ENCODE results near the gene AFAP1.

The AFAP1 gene

DNA sequence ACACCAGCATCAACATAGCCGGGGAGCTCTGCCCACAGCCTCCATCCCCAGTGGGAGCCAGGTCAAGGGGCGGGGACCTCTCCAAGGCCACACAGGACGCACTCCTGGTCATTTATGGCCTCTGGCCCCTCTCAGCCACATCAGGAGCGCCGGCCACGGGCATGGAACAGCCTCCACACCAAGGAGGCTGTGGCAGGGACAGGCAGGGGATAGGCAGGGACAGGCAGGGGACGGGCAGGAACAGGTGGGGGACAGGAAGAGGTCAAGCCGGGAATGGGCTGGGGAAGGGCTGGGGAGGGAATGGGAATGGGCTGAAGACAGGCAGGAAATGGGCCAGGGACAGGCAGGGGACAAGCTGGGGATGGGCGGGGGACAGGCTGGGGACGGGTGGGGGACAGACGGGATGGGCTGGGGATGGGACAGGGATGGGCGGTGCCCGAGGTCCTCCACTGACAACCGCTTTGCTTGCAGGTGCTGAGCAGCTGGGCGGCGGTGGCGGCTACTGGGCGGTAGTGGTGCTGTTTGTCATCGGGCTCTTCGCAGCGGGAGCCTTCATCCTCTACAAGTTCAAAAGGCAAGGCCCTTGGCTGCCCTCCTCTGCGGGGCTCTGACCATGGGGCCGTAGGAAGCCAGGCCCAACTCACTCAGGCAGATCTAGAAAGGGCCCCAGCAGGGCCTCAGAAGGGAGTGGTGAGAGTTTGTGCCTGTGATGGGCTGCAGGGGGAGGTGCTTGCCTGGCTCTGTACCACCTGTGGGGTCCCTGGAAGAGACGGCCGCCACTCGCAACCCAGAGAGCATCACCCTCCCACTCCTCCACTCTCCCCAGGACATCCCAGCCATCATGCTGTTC, 205.6 kb downstream of the AFAP1 start:
- no peak for DNase-seq

GRCh38 chr4:7733201-7733600, 206.5 kb downstream of the AFAP1 start:
- no peak for DNase-seq

GRCh38 chr4:7732263-7732662, 207.4 kb downstream of the AFAP1 start:
- DNase-seq = no peak

- no peak for DNase-seq
These were observed 208.2 kb downstream of the AFAP1 start for GRCh38 chr4:7731437-7731836.

GRCh38 chr4:7727749-7728148, 211.9 kb downstream of the AFAP1 start:
- no peak for DNase-seq

- DNase-seq = no peak
These were observed 212.8 kb downstream of the AFAP1 start for GRCh38 chr4:7726665-7727413.

GRCh38 chr4:7725951-7726350, 213.7 kb downstream of the AFAP1 start:
- peak; percentile 7 for DNase-seq

DNA sequence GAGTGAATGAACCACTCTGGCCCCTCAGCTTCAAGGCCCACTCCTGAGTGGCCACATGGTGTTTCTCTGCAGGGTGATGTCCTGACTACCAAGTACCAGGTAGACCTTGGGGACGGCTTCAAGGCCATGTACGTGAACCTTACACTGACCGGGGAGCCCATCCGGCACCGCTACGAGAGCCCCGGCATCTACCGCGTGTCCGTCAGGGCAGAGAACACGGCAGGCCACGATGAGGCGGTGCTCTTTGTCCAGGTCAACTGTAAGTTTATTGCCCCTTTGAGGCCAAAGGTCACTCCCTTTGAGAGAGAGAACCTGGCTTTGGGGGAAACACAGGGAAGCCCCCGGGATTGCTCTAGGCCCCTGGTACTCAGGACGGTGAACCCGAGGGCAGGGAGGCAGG, 216.0 kb downstream of the AFAP1 start:
- no peak for DNase-seq

GRCh38 chr4:7722766-7723387, 216.8 kb downstream of the AFAP1 start:
- no peak for DNase-seq

- no peak for DNase-seq
These were observed 217.6 kb downstream of the AFAP1 start for GRCh38 chr4:7721984-7722551.

DNA sequence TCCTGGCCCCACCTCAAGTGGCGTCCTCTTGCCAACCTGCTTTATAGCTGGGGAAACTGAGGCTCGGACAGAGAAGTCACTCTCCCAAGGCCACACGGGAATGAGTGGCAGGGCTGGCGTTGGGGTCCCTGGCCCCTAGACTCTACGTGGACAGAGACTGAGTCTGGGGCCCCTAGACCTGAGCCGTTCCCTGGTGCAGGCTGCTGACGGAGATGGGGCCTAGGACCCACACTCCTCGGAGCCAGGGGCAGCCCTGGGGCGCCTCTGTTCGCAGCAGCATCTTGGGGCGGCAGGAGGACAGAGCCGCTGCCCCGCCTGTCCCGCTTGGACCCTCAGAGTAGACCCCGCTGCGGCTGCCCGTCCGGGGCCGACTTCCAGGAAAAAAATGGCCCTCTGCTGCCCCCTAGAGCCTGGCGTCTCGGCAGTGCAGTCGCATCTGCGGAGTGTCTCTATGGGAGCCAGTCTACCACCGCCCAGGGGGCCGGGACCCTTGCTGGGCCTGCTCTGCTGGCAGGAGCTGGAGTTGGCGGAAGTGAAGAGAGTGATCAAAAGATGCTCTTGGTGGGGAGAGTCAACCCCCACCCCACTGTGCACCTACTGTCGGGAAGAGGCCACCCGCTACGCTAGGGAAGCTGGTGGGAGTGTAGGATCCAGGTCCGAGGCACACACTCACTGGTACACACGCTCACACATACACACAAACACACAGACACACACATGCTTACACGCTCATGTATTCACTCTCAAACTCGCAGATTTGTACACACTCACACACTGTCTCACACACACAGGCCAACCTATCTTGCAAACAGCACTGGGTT, 220.1 kb downstream of the AFAP1 start:
- DNase-seq = peak; percentile 67

GRCh38 chr4:7717946-7718490, 221.6 kb downstream of the AFAP1 start:
- no peak for DNase-seq

- no peak for DNase-seq
These were observed 222.5 kb downstream of the AFAP1 start for GRCh38 chr4:7717161-7717560.

DNA sequence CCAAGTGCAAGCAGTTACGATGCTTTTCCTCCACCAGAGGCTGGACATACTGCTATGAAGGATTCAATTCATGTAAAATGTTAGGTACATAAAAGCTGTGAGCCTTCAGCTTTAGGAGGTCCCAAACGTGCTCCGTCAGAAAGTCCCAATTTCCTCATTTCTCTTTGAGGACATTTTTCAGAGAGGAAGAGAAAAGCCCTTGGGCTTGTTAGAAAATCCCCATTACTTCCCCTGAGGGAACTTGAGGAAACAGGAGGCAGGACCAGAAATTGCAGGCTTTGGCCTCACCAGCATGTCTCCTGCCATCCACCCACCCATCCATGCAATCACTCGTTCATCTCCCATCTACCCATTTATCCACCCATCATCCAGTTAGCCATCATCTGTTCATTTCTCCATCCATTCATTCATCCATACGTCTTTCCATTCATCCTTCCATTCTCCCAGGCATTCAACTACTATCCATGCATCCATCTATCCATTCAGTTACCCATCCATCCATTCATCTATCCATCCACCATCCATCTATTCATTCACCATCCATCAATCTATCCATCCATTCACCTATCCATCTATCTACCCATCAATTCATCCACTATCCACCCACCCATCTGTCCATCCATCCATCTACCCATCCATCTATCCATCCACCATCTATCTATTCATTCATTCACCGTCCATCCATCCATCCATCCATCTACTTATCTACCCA, 223.5 kb downstream of the AFAP1 start:
- no peak for DNase-seq

DNA sequence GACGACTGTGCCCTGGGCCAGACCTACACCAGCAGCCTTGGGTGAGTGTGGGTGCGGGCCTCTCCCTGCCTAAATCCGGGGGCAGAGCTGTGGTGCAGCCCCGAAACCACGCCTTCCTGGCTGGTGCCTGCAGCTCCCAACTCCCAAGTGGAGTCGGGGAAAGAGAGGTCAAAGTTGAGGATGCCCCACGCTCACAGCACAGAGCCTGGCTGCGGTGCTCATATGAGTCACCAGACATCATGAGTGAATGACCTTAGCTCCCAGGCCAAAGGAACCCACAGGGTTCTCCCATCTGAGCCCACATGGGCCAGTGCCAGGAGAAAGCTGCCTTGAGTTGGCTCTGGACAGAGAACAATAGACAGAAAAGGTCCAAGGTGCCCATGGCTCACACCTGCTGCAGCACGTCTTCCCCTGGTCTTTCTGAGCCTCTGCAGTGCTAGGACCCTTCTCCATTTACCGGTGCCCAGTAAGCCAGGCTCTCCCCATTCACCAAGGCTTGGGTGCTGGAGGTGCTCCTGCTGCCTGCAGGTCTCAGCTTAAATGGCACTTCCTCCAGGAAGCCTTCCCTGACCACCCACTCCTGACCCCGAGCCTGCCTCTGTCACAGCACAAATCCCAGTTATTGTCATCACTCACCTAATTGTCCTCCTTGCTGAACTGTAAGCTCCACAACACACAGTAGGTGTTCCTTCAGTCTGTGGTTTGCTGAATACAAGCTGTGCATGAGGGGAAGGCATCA, 224.2 kb downstream of the AFAP1 start:
- no peak for DNase-seq

- no peak for DNase-seq
These were observed 224.9 kb downstream of the AFAP1 start for GRCh38 chr4:7714738-7715137.

DNA sequence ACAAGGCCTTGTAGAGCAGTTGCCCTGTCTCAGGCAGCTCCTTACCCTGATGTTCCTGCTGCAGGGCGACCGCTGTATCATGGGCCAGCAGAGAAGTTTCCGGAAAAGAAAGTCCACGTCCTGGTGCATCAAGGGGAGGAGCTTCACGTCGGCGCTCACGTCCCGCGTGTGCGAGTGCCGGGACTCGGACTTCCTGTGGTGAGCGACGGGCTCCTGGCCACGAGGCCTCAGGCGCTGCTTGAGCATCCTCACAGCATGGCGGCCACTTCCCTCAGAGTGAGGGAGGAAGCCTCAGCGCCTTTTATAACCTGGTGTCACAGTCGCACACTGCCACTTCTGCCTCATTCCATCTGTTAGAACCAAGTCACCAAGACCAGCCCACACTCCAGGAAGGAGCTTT, 225.5 kb downstream of the AFAP1 start:
- DNase-seq = no peak

GRCh38 chr4:7713757-7714156, 225.9 kb downstream of the AFAP1 start:
- no peak for DNase-seq

DNA sequence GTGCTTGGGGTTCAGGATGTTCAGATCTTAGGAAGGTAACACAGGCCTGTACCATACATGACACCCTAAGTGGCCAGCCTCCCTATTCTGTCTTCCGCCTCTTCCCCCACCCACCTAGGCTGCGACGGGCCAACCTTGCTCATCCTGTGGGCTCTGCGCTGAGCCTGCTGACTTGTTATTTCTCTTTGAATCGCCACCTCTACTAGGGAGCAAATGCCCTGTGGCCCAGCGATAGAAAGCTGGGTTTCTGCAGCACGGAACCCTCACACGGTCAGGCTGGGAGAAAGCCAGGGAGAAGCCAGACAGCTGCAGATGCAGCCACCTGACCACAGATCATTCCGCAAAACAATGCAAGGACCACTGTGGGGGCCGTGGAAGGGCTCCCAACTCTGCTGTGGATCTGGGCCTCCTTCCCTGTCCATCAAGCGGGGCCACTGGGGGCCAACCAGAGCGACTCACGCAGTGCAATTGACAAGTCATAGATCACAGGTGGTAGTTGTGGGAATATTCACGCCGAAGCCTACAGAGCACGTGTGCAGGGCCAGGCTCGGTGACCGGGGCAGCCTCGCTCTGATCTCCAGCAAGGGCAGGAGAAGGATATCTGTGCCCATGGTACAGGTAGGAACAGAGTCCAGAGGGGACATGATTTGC, 227.5 kb downstream of the AFAP1 start:
- DNase-seq = no peak

GRCh38 chr4:7711307-7711963, 228.2 kb downstream of the AFAP1 start:
- no peak for DNase-seq

Measured in midbrain (tissue), 1 donor.